SK-N-MC (cell line): ENCODE measurements around the gene OR2M2.

ENCODE experiments used
- EZH2 ChIP-seq: fragments of 200-600 bp; sonication (generic); IDR thresholded peaks from one replicate; pipeline ENCODE4 v1.6.1; 2017; ENCODE audit warnings: antibody characterized with exemption
- FOXP2 ChIP-seq: optimal IDR thresholded peaks from 2 replicates; pipeline ENCODE3; 2011; ENCODE audit warnings: mild to moderate bottlenecking, moderate library complexity; ENCODE audit not compliant: insufficient read depth; ENCODE audit errors: extremely low read length, control extremely low read depth
- POLR2AphosphoS5 ChIP-seq: IDR thresholded peaks from 2 replicates; pipeline ENCODE4 v1.6.1; 2012; ENCODE audit warnings: mild to moderate bottlenecking, low read depth, low read length, borderline replicate concordance

DNA sequence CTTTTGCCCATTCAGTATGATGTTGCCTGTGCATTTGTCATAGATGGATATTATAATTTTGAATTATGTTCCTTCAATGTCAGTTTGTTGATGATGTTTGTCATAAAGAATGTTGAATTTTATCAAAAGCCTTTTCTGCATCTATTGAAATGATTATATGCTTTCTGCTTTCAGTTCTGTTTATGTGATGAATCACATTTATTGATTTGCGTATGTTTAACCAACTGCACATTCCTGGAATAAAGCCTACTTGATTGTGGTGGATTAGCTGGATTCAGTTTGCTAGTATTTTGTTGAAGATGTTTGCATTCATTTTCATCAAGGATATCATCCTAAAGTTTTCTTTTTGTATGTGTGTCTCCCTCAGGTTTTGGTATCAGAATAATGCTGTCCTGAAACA, 50.9 kb downstream of the OR2M2 start:
- TF ChIP-seq EZH2, result no peak
- TF ChIP-seq POLR2AphosphoS5, result no peak
- TF ChIP-seq FOXP2, result no peak
